ENCODE results near the gene GRID2.

GRCh38 chr4:93810340-93810992 is 1506.7 kb downstream of the GRID2 start:
- TF ChIP-seq POLR2A (IDR thresholded peaks at IDR 0.05) (no peak), CTCF (IDR thresholded peaks at IDR 0.05) (no peak), POLR2AphosphoS5 (IDR thresholded peaks at IDR 0.05) (no peak)

Measured in breast epithelium (tissue), 3 donors.